Testis (tissue), 3 donors: ENCODE data around the gene LRRTM3. TPM values are rescaled to one million over a fixed set of nuclear protein-coding genes. Genes with fewer than 3 reads are reported as not detected.

Experiments
- DNase-seq: peaks from one replicate; pipeline ENCODE4 v3.0.0-alpha.2; 2019
- H3K27ac ChIP-seq, 2 donors: fragments of 200-600 bp; sonication (generic); one replicate each; pipeline ENCODE4 v1.5.1; 2019
- H3K27me3 ChIP-seq: fragments of 200-600 bp; sonication (generic); one replicate; pipeline ENCODE4 v1.5.1; 2019
- H3K36me3 ChIP-seq: fragments of 200-600 bp; sonication (generic); one replicate; pipeline ENCODE4 v1.5.1; 2017; ENCODE audit warnings: low read depth; ENCODE audit errors: missing control alignments
- H3K4me1 ChIP-seq: fragments of 200-600 bp; sonication (generic); one replicate; pipeline ENCODE4 v1.5.1; 2019
- H3K4me3 ChIP-seq, 2 donors: fragments of 200-600 bp; sonication (generic); one replicate each; pipeline ENCODE4 v1.5.1; 2017 to 2019
- H3K9me3 ChIP-seq: fragments of 200-600 bp; sonication (generic); one replicate; pipeline ENCODE4 v1.5.1; 2017
- CTCF ChIP-seq, 3 experiments: fragments of 450-650 bp in 2 of 3; fragments of 200-600 bp in 1 of 3; sonication (generic) in 1 of 3; IDR thresholded peaks; one replicate each; pipeline ENCODE4 v1.5.1; 2016 to 2019; ENCODE audit warnings: antibody characterized with exemption in 3 of 3, mild to moderate bottlenecking in 2 of 3, moderate library complexity in 1 of 3
- POLR2A ChIP-seq: fragments of 450-650 bp; IDR thresholded peaks from one replicate; pipeline ENCODE4 v1.6.1; 2017; ENCODE audit warnings: antibody characterized with exemption, mild to moderate bottlenecking, moderate library complexity
- WGBS, 2 donors: methylation state at CpG; one replicate each; pipeline ENCODE4 v1.1.5; 2018; 5-methylcytosine and 5-hydroxymethylcytosine counted together
- intact Hi-C: fragments of 100-400 bp; cut with DNase I; formaldehyde crosslinking; loops from one replicate; pipeline ENCODE4 v1.15.1; 2023; ENCODE audit warnings: low total_unique reads
- polyA plus RNA-seq: library from polyadenylated mRNA; stranded (reverse); fragments of 350-450 nt; fragmentation: Illumina TruSeq; extraction: RNeasy Lipid Tissue Mini Kit (QIAGEN cat#74804); gene quantifications from one replicate; pipeline ENCODE4 v1.2.3, GENCODE V29; 2014; ENCODE audit warnings: low read depth, low replicate concordance; ENCODE audit not compliant: insufficient read depth
- total RNA-seq, 2 donors: library from RNA; depleted of rRNA; stranded (reverse); fragments of >200 nt; gene quantifications; one replicate each; pipeline ENCODE4 v1.2.3, GENCODE V29; 2016

Gene LRRTM3
- total and polyA plus RNA-seq, 3 donors from 2014 or later = 0.94 to 14.0 (median 10.5) TPM

GRCh38 chr10:67100951-67101350 is 175.1 kb downstream of the LRRTM3 start:
- H3K4me1 ChIP-seq = peaks cover 7% of the 10 kb centered on the region
- no peaks in the 10 kb centered on the region for H3K36me3 ChIP-seq
- H3K27ac ChIP-seq = no peak overlapping the region
- no peak overlapping the region for H3K4me3 ChIP-seq
- 82 to 83% methylated on average over 3 of the region's 3 CpGs for WGBS, 2 donors
- no peak for DNase-seq
- no peaks in the 10 kb centered on the region for H3K27me3 ChIP-seq
- no peaks in the 10 kb centered on the region for H3K9me3 ChIP-seq
- TF ChIP-seq CTCF (IDR thresholded peaks at IDR 0.05) = no peak
- TF ChIP-seq POLR2A = no peak
- intact Hi-C loops = no loop called here

- Histone ChIP-seq H3K9me3 (no peaks in the 10 kb centered on the region), H3K4me1 (no peaks in the 10 kb centered on the region), H3K27me3 (no peaks in the 10 kb centered on the region), H3K4me3 (no peak overlapping the region), H3K27ac (no peak overlapping the region), H3K36me3 (no peaks in the 10 kb centered on the region)
- intact Hi-C loops = no loop called here
- TF ChIP-seq POLR2A = no peak
- TF ChIP-seq CTCF (IDR thresholded peaks at IDR 0.05) = no peak
- peak; percentile 47 for DNase-seq
- WGBS, 2 donors = 40 to 53% methylated on average over 3 of the region's 3 CpGs
These were observed 181.8 kb downstream of the LRRTM3 start for GRCh38 chr10:67107670-67108069.

- H3K4me3 ChIP-seq = no peak overlapping the region
- no peaks in the 10 kb centered on the region for H3K36me3 ChIP-seq
- no peak overlapping the region for H3K27ac ChIP-seq
- no peaks in the 10 kb centered on the region for H3K4me1 ChIP-seq
- intact Hi-C loops = no loop called here
- no peaks in the 10 kb centered on the region for H3K9me3 ChIP-seq
- TF ChIP-seq CTCF (IDR thresholded peaks at IDR 0.05) (no peak), POLR2A (no peak)
- DNase-seq = no peak
- no peaks in the 10 kb centered on the region for H3K27me3 ChIP-seq
These were observed 184.4 kb downstream of the LRRTM3 start for GRCh38 chr10:67110286-67110685.

- DNase-seq = no peak
- 90 to 98% methylated on average over 1 of the region's 1 CpG for WGBS, 2 donors
- Histone ChIP-seq H3K36me3 (no peaks in the 10 kb centered on the region), H3K4me3 (no peak overlapping the region), H3K4me1 (no peaks in the 10 kb centered on the region), H3K9me3 (no peaks in the 10 kb centered on the region), H3K27me3 (no peaks in the 10 kb centered on the region), H3K27ac (no peak overlapping the region)
- no peak for TF ChIP-seq POLR2A
- intact Hi-C loops = no loop called here
These were observed 186.9 kb downstream of the LRRTM3 start for GRCh38 chr10:67112765-67113164.

- DNase-seq = no peak
- intact Hi-C loops = no loop called here
- no peak for TF ChIP-seq POLR2A
- TF ChIP-seq CTCF (IDR thresholded peaks at IDR 0.05) = no peak
- no peak overlapping the region for H3K27ac ChIP-seq
- no peaks in the 10 kb centered on the region for H3K9me3 ChIP-seq
- H3K36me3 ChIP-seq = no peaks in the 10 kb centered on the region
- WGBS, 2 donors = 80 to 96% methylated on average over 2 of the region's 2 CpGs
- no peaks in the 10 kb centered on the region for H3K4me1 ChIP-seq
- no peak overlapping the region for H3K4me3 ChIP-seq
- H3K27me3 ChIP-seq = no peaks in the 10 kb centered on the region
These were observed 189.1 kb downstream of the LRRTM3 start for GRCh38 chr10:67114945-67115344.
